Right lobe of liver (tissue), 6 donors: ENCODE results near the gene FILIP1L. TPM values are rescaled to one million over a fixed set of nuclear protein-coding genes. Genes with fewer than 3 reads are reported as not detected.

Experiments used
- ATAC-seq, 4 donors: fragments of 200-7000 bp; cut with Tn5 transposase; one replicate each; pipeline ENCODE4 v1.9.1; 2020; ENCODE audit warnings: mild to moderate bottlenecking in 4 of 4, moderate library complexity in 4 of 4
- DNase-seq, 3 donors: peaks; one replicate each; pipeline ENCODE4 v3.0.0-alpha.2; 2020
- H3K27ac ChIP-seq, 3 donors: fragments of 200-600 bp; one replicate each; pipeline ENCODE4 v1.8.0; 2022
- H3K27me3 ChIP-seq, 2 donors: fragments of 200-600 bp; one replicate each; pipeline ENCODE4 v1.8.0; 2022
- H3K36me3 ChIP-seq, 4 donors: fragments of 200-600 bp; sonication (generic) in 1 of 4; one replicate each; pipeline versions ENCODE4 v1.5.1 to v1.8.0; 2017 to 2022; ENCODE audit warnings: control low read depth in 1 of 4
- H3K4me1 ChIP-seq, 4 donors: fragments of 200-600 bp; sonication (generic) in 1 of 4; one replicate each; pipeline versions ENCODE4 v1.5.1 to v1.8.0; 2017 to 2022; ENCODE audit warnings: control low read depth in 1 of 4
- H3K4me3 ChIP-seq, 3 donors: fragments of 200-600 bp; one replicate each; pipeline ENCODE4 v1.8.0; 2022
- H3K9me3 ChIP-seq, 4 donors: fragments of 200-600 bp; sonication (generic) in 1 of 4; one replicate each; pipeline versions ENCODE4 v1.5.1 to v1.8.0; 2017 to 2022; ENCODE audit warnings: control low read depth in 1 of 4
- POLR2A ChIP-seq: fragments of 450-650 bp; IDR thresholded peaks from one replicate; pipeline ENCODE4 v1.6.1; 2017; ENCODE audit warnings: antibody characterized with exemption, mild to moderate bottlenecking
- WGBS: methylation state at CpG from one replicate; pipeline ENCODE4 v1.1.6; 2018; ENCODE audit warnings: low coverage, low lambda C conversion rate; ENCODE audit not compliant: insufficient coverage; ENCODE audit errors: missing lambda C conversion rate; 5-methylcytosine and 5-hydroxymethylcytosine counted together
- intact Hi-C, 2 donors: fragments of 100-400 bp; cut with DNase I; formaldehyde crosslinking; loops; one replicate each; pipeline versions ENCODE4 v1.11.2 to v1.14.1; 2022
- total RNA-seq, 6 experiments: library from RNA; depleted of rRNA in 2 of 6; stranded (reverse); fragments of >200 nt in 2 of 6; fragmentation: NEBNext Ultra II Directional in 3 of 6; extraction: Animal tissue kit (Norgen Biotek cat#: 25700) in 3 of 6; gene quantifications; one replicate each; pipeline versions ENCODE4 v1.1.0 to v1.2.4, GENCODE V29; 2016 to 2023
- TF ChIP-seq, protein P1 (sequence below), 4 donors: fragments of 200-600 bp in 3 of 4; fragments of 450-650 bp in 1 of 4; IDR thresholded peaks; one replicate each; pipeline versions ENCODE4 v1.5.1 to v1.8.0; 2016 to 2022; ENCODE audit warnings: antibody characterized with exemption in 4 of 4, mild to moderate bottlenecking in 2 of 4
- donor health status: DM: no; HTN: yes; CAD: no.
- donor health status: DM: no; HTN: no; CAD: no.
- donor health status: DM: no; HTN: no; CAD: no.
- donor health status: DM: no; HTN: yes; CAD: no.
- donor health status: DM: no; HTN: yes; CAD: no.

The FILIP1L gene
- total RNA-seq, 6 experiments from 2014 or later = 0.97 to 10.8 (median 3.6) TPM

- intact Hi-C loops = no loop called here
- DNase-seq (no peak), ATAC-seq (no peak)
- Histone ChIP-seq H3K36me3 (no peaks in the 10 kb centered on the region), H3K9me3 (no peaks in the 10 kb centered on the region), H3K4me3 (no peak overlapping the region), H3K4me1 (peaks cover 0 to 10% (median 3%) of the 10 kb centered on the region in 4 donors), H3K27me3 (no peaks in the 10 kb centered on the region), H3K27ac (no peak overlapping the region)
- TF ChIP-seq, protein P1, sequence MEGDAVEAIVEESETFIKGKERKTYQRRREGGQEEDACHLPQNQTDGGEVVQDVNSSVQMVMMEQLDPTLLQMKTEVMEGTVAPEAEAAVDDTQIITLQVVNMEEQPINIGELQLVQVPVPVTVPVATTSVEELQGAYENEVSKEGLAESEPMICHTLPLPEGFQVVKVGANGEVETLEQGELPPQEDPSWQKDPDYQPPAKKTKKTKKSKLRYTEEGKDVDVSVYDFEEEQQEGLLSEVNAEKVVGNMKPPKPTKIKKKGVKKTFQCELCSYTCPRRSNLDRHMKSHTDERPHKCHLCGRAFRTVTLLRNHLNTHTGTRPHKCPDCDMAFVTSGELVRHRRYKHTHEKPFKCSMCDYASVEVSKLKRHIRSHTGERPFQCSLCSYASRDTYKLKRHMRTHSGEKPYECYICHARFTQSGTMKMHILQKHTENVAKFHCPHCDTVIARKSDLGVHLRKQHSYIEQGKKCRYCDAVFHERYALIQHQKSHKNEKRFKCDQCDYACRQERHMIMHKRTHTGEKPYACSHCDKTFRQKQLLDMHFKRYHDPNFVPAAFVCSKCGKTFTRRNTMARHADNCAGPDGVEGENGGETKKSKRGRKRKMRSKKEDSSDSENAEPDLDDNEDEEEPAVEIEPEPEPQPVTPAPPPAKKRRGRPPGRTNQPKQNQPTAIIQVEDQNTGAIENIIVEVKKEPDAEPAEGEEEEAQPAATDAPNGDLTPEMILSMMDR (IDR thresholded peaks at IDR 0.05) = no peak
- no peak for TF ChIP-seq POLR2A
- 71% methylated on average over 1 of the region's 1 CpG for WGBS
These were observed 261.4 kb downstream of the FILIP1L start for GRCh38 chr3:99852851-99853250.

- no peak overlapping the region for H3K27ac ChIP-seq
- H3K9me3 ChIP-seq = no peaks in the 10 kb centered on the region
- H3K27me3 ChIP-seq = no peaks in the 10 kb centered on the region
- H3K4me3 ChIP-seq = no peak overlapping the region
- no peak for DNase-seq
- WGBS = 86% methylated on average over 1 of the region's 1 CpG
- ATAC-seq = no peak
- H3K4me1 ChIP-seq = peaks cover 0 to 10% (median 3%) of the 10 kb centered on the region in 4 donors
- TF ChIP-seq, protein P1 (IDR thresholded peaks at IDR 0.05) = no peak
- no peak for TF ChIP-seq POLR2A
- no peaks in the 10 kb centered on the region for H3K36me3 ChIP-seq
- intact Hi-C loops = no loop called here
These were observed 262.3 kb downstream of the FILIP1L start for GRCh38 chr3:99851955-99852354.

DNA sequence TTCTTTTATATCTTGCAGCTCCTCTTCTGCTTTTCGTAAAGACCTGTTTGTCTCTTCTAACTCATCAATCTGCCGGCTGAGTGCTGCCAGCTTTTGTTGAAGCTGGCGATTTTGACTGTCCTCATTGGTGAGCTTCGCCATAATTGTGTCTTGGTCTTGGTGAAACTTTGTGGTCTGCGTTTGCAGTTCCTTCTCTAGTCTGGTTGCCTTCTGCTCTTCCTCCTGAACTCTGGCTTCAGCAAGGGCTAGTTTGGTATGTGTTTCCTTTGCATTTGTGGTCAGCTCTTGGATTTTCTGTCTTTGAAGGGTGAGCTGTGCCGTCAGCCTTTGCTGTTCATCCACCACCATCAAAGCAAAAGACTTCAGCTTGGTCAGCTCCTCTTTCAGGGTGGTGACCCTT lies 263.7 kb downstream of the FILIP1L start:
- Histone ChIP-seq H3K4me1 (peaks cover 0 to 11% (median 5%) of the 10 kb centered on the region in 4 donors), H3K27ac (no peak overlapping the region), H3K4me3 (no peak overlapping the region), H3K9me3 (no peaks in the 10 kb centered on the region), H3K27me3 (no peaks in the 10 kb centered on the region), H3K36me3 (no peaks in the 10 kb centered on the region)
- TF ChIP-seq POLR2A = no peak
- TF ChIP-seq, protein P1 (IDR thresholded peaks at IDR 0.05) = no peak
- DNase-seq (no peak), ATAC-seq (no peak)
- 76% methylated on average over 6 of the region's 6 CpGs for WGBS
- intact Hi-C loops = no loop called here

GRCh38 chr3:99848433-99848832 lies 265.9 kb downstream of the FILIP1L start:
- DNase-seq = no peak
- Histone ChIP-seq H3K4me3 (no peak overlapping the region), H3K36me3 (no peaks in the 10 kb centered on the region), H3K27me3 (no peaks in the 10 kb centered on the region), H3K9me3 (no peaks in the 10 kb centered on the region), H3K4me1 (peaks cover 0 to 5% (median 0%) of the 10 kb centered on the region in 4 donors), H3K27ac (no peak overlapping the region)
- TF ChIP-seq, protein P1 (IDR thresholded peaks at IDR 0.05) = no peak
- no peak for TF ChIP-seq POLR2A
- WGBS = 100% methylated on average over 3 of the region's 6 CpGs
- intact Hi-C loops = no loop called here
- no peak for ATAC-seq
